Right lobe of liver (tissue), 6 donors: Measurements from ENCODE around the gene ITGA11. TPM values are rescaled to one million over a fixed set of nuclear protein-coding genes. Genes with fewer than 3 reads are reported as not detected.

Experiments
- ATAC-seq, 4 donors: fragments of 200-7000 bp; cut with Tn5 transposase; one replicate each; pipeline ENCODE4 v1.9.1; 2020; ENCODE audit warnings: mild to moderate bottlenecking in 4 of 4, moderate library complexity in 4 of 4
- DNase-seq, 3 donors: peaks; one replicate each; pipeline ENCODE4 v3.0.0-alpha.2; 2020
- H3K27ac ChIP-seq, 3 donors: fragments of 200-600 bp; one replicate each; pipeline ENCODE4 v1.8.0; 2022
- H3K27me3 ChIP-seq, 2 donors: fragments of 200-600 bp; one replicate each; pipeline ENCODE4 v1.8.0; 2022
- H3K36me3 ChIP-seq, 4 donors: fragments of 200-600 bp; sonication (generic) in 1 of 4; one replicate each; pipeline versions ENCODE4 v1.5.1 to v1.8.0; 2017 to 2022; ENCODE audit warnings: control low read depth in 1 of 4
- H3K4me1 ChIP-seq, 4 donors: fragments of 200-600 bp; sonication (generic) in 1 of 4; one replicate each; pipeline versions ENCODE4 v1.5.1 to v1.8.0; 2017 to 2022; ENCODE audit warnings: control low read depth in 1 of 4
- H3K4me3 ChIP-seq, 3 donors: fragments of 200-600 bp; one replicate each; pipeline ENCODE4 v1.8.0; 2022
- H3K9me3 ChIP-seq, 4 donors: fragments of 200-600 bp; sonication (generic) in 1 of 4; one replicate each; pipeline versions ENCODE4 v1.5.1 to v1.8.0; 2017 to 2022; ENCODE audit warnings: control low read depth in 1 of 4
- POLR2A ChIP-seq: fragments of 450-650 bp; IDR thresholded peaks from one replicate; pipeline ENCODE4 v1.6.1; 2017; ENCODE audit warnings: antibody characterized with exemption, mild to moderate bottlenecking
- WGBS: methylation state at CpG from one replicate; pipeline ENCODE4 v1.1.6; 2018; ENCODE audit warnings: low coverage, low lambda C conversion rate; ENCODE audit not compliant: insufficient coverage; ENCODE audit errors: missing lambda C conversion rate; 5-methylcytosine and 5-hydroxymethylcytosine counted together
- intact Hi-C, 2 donors: fragments of 100-400 bp; cut with DNase I; formaldehyde crosslinking; loops; one replicate each; pipeline versions ENCODE4 v1.11.2 to v1.14.1; 2022
- total RNA-seq, 6 experiments: library from RNA; depleted of rRNA in 2 of 6; stranded (reverse); fragments of >200 nt in 2 of 6; fragmentation: NEBNext Ultra II Directional in 3 of 6; extraction: Animal tissue kit (Norgen Biotek cat#: 25700) in 3 of 6; gene quantifications; one replicate each; pipeline versions ENCODE4 v1.1.0 to v1.2.4, GENCODE V29; 2016 to 2023
- TF ChIP-seq, protein P1 (sequence below), 4 donors: fragments of 200-600 bp in 3 of 4; fragments of 450-650 bp in 1 of 4; IDR thresholded peaks; one replicate each; pipeline versions ENCODE4 v1.5.1 to v1.8.0; 2016 to 2022; ENCODE audit warnings: antibody characterized with exemption in 4 of 4, mild to moderate bottlenecking in 2 of 4
- donor health status: DM: no; HTN: yes; CAD: no.
- donor health status: DM: no; HTN: no; CAD: no.
- donor health status: DM: no; HTN: no; CAD: no.
- donor health status: DM: no; HTN: yes; CAD: no.
- donor health status: DM: no; HTN: yes; CAD: no.

ITGA11 gene
- total RNA-seq, 6 experiments from 2014 or later: 0.51 to 1.4 (median 0.73) TPM

DNA sequence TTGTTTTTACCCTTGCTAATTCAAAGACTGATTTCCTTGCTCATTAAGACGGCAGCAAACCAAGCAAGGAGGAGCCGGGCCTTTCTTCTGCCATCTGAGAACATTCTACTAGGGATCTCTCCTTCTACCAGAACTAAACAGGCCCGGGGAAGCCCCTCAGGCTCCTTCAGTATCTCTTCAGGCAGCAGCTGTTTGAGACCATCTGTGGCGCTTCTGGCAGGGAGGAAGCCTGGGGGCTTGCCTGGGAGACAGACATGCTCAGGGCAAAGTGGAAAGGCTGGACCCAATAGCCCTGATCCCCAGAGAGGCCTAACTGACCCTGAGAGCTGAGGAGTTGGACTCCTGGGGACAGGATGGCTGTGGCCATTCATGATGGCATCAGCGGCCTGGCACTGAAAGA, 86.5 kb downstream of the ITGA11 start:
- DNase-seq (peak in 1 of 3 donors; percentile 19), ATAC-seq (no peak)
- Histone ChIP-seq H3K36me3 (no peaks in the 10 kb centered on the region), H3K9me3 (no peaks in the 10 kb centered on the region), H3K4me1 (no peaks in the 10 kb centered on the region), H3K4me3 (no peak overlapping the region), H3K27ac (no peak overlapping the region), H3K27me3 (no peaks in the 10 kb centered on the region)
- TF ChIP-seq, protein P1, sequence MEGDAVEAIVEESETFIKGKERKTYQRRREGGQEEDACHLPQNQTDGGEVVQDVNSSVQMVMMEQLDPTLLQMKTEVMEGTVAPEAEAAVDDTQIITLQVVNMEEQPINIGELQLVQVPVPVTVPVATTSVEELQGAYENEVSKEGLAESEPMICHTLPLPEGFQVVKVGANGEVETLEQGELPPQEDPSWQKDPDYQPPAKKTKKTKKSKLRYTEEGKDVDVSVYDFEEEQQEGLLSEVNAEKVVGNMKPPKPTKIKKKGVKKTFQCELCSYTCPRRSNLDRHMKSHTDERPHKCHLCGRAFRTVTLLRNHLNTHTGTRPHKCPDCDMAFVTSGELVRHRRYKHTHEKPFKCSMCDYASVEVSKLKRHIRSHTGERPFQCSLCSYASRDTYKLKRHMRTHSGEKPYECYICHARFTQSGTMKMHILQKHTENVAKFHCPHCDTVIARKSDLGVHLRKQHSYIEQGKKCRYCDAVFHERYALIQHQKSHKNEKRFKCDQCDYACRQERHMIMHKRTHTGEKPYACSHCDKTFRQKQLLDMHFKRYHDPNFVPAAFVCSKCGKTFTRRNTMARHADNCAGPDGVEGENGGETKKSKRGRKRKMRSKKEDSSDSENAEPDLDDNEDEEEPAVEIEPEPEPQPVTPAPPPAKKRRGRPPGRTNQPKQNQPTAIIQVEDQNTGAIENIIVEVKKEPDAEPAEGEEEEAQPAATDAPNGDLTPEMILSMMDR (IDR thresholded peaks at IDR 0.05): no peak
- TF ChIP-seq POLR2A: no peak
- 69% methylated on average over 4 of the region's 5 CpGs for WGBS
- intact Hi-C loops: no loop called here

DNA sequence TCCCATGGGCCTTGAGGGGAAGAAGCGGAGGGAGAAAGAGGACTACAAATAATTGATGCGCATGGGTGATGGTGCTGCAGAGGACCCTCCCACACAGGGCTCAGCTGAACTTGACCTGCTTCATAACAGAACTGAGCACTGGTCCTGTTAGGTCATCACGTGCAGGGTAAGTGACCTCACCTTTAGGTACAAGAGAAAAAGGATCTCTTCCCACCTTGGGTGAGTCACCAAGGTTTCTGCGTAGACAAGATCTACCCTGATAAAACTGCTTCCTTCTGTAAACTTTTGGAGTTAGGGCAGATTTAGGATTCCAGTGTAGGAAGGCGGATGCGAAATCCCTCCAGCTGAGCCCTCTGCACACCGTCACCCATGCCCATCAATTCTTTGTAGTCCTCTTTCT, 87.4 kb downstream of the ITGA11 start:
- no peak for DNase-seq
- Histone ChIP-seq H3K27me3 (no peaks in the 10 kb centered on the region), H3K4me1 (no peaks in the 10 kb centered on the region), H3K9me3 (no peaks in the 10 kb centered on the region), H3K36me3 (no peaks in the 10 kb centered on the region), H3K27ac (no peak overlapping the region), H3K4me3 (no peak overlapping the region)
- intact Hi-C loops: no loop called here
- no peak for ATAC-seq
- TF ChIP-seq, protein P1 (IDR thresholded peaks at IDR 0.05): no peak
- TF ChIP-seq POLR2A: no peak
- WGBS: 94% methylated on average over 5 of the region's 7 CpGs

DNA sequence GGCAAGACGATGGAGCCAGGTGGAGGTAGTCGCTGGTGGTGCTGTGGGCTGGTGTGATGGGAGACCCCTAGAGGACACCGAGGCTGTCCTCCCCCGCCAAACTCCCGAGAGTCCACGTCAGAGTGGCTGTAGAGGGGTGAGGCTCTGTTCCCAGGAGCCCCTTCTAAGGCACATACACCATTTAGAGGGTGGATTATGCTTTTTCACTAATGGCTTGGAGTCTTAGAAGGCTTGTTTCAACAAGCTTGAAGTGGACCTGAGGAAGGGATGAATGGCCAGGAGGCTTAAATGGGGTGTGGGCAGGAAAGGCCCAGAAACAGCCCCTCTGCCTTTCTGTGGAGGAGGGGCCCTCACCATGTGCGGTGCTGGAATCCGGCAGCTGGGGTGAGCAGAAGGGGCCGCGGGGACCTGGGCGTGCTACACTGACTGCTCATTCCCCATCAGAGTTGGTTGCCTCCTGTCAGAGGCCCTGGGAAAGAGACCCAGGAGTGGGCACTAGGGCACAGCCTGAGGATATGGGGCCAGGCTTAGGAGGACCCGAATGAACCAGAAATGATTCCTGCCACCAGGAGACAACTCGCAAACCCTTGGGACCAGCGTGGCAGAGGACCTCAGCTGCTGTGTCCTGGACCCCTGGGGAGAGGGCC, 88.3 kb downstream of the ITGA11 start:
- no peak overlapping the region for H3K27ac ChIP-seq
- no peak overlapping the region for H3K4me3 ChIP-seq
- WGBS: 55% methylated on average over 3 of the region's 14 CpGs
- no peaks in the 10 kb centered on the region for H3K4me1 ChIP-seq
- DNase-seq (peak in 1 of 3 donors; percentile 28), ATAC-seq (no peak)
- TF ChIP-seq POLR2A: no peak
- TF ChIP-seq, protein P1 (IDR thresholded peaks at IDR 0.05): no peak
- H3K36me3 ChIP-seq: no peaks in the 10 kb centered on the region
- no peaks in the 10 kb centered on the region for H3K9me3 ChIP-seq
- intact Hi-C loops: no loop called here
- H3K27me3 ChIP-seq: no peaks in the 10 kb centered on the region

DNA sequence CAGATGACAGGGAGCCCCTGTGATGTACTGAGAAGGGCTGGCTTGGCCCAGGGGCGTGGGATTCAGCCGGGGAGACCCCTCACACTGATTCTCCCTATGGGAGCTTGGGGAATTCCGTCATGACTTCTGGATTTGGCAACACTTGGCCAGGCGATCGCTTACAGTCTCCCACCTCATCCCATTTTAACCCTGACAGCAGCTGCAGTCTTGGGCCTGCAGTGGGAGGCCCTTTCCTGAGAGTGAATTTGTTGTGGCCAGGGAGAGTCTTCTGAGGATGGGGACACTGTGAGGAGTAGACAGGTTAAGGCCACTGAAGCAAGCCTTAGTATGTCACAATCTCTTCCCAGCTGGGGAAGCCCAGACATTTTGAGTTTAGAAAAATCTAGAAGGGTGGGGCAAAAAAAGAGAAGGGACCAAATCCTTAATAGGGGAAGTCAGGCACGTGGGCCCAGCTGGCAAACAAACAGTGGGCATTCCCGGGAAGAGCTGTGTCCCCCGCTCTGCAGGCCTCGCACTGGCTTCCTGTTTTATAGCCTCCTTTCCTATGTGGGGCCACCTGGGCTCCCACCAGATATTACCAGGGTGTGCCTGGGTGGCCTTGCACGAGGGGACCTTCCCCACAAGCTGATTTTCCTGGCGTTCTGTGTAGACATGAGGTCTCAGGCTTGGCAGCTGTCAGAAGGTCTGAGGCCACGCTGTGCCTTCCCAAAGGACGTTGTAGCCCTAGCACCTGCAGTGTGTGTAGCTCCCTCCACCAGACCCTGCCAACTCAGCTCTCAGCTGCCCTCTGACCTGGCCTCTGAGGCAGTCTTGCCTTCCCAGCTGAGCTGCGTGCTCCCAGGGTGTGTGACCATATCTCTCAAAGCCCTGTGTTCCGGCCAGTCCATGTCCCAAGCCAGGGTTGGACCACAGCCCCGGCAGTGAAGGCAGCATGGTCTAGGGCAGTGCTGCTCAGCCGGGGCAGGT, 89.9 kb downstream of the ITGA11 start:
- intact Hi-C loops: no loop called here
- ATAC-seq: peak in 3 of 4 donors; percentile 5 to 29 (median 25)
- WGBS: 57% methylated on average over 10 of the region's 17 CpGs
- peak in 1 of 3 donors; percentile 42 for DNase-seq
- Histone ChIP-seq H3K27ac (no peak overlapping the region), H3K9me3 (no peaks in the 10 kb centered on the region), H3K27me3 (no peaks in the 10 kb centered on the region), H3K4me3 (no peak overlapping the region), H3K4me1 (no peaks in the 10 kb centered on the region), H3K36me3 (no peaks in the 10 kb centered on the region)
- TF ChIP-seq POLR2A: no peak
- TF ChIP-seq, protein P1 (IDR thresholded peaks at IDR 0.05): no peak
